GM23248 (cell line): ENCODE data around the gene MUC21.

Experiments used
- EZH2 ChIP-seq: fragments of 200-600 bp; sonication (generic); IDR thresholded peaks from 2 replicates; pipeline ENCODE4 v1.6.1; 2018; ENCODE audit warnings: antibody characterized with exemption, mild to moderate bottlenecking; ENCODE audit not compliant: insufficient read depth, poor library complexity, severe bottlenecking
- EZH2phosphoT487 ChIP-seq: fragments of 200-600 bp; sonication (generic); IDR thresholded peaks from 2 replicates; pipeline ENCODE4 v1.6.1; 2018; ENCODE audit warnings: antibody characterized with exemption, moderate library complexity, mild to moderate bottlenecking, low read depth; ENCODE audit not compliant: insufficient read depth

GRCh38 chr6:30974490-30975252 is 8.8 kb upstream of the MUC21 start:
- TF ChIP-seq EZH2 (no peak), EZH2phosphoT487 (no peak)
